NOMO-1 treated with DMSO at 0.1 percent for 48 hours (cell line): ENCODE results near the gene HTR6.

Experiments used
- DNase-seq: peaks from one replicate; lab custom pipeline; 2025; ENCODE audit not compliant: unreplicated experiment; lab: John Stamatoyannopoulos, UW

HTR6 gene

DNA sequence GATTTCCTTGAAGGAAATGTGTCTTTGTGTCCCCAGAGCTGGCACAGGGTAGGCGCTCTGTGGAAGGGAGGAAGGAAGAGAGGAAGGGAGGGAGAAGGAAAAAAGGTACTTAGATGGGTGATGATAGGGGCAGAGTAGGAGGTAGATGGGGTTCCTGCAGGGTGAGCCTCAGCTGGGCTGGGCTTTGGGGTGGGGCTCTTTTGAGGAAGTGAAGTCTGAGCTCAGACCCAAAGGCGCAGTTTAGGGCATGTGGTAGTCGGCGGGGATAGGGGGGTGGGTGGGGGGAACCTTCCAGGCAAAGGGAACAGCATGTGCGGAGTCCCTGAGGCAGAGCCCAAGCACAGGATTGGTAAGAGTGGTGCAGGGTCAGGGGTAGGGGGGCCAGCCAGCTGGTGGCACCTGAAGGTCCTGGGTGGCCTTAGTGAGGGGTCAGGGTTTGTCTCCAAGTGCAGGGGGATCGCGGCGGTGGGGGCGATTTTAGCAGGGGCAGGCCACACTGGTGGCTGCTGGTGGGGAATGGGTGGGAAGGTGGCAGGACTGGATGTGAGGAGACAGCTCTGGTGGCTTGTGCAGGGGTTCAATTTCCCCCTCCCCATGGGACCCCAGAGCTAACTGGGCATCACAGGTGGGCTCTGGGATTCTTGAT is 8.4 kb upstream of the HTR6 start:
- DNase-seq = no peak

GRCh38 chr1:19656780-19657466 is 7.8 kb upstream of the HTR6 start:
- no peak for DNase-seq

- no peak for DNase-seq
Measured at GRCh38 chr1:19657511-19657910, 7.2 kb upstream of the HTR6 start.

GRCh38 chr1:19658186-19658585 is 6.5 kb upstream of the HTR6 start:
- DNase-seq = no peak

- DNase-seq = peak; percentile 21
Measured at GRCh38 chr1:19661721-19662228, 2.9 kb upstream of the HTR6 start.

GRCh38 chr1:19662313-19662712 is 2.4 kb upstream of the HTR6 start:
- DNase-seq = no peak

DNA sequence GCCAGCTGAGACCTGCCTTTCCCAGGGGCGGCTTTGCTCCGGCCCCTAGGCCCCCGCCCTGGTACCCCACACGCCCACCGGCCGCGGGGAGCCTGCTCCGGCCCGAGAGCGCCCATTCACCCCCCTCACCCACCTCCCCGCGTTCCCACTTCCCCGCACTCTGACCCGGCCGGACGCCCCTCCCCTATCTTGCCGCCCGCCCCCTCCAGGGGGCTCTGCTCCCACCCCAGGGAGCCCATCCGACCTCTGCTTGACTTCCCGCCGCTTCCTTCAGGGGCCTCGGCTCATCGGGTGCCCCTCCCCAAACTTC is 466 bp downstream of the HTR6 start:
- no peak for DNase-seq

GRCh38 chr1:19665496-19666465 is 1.1 kb downstream of the HTR6 start:
- DNase-seq = no peak

DNA sequence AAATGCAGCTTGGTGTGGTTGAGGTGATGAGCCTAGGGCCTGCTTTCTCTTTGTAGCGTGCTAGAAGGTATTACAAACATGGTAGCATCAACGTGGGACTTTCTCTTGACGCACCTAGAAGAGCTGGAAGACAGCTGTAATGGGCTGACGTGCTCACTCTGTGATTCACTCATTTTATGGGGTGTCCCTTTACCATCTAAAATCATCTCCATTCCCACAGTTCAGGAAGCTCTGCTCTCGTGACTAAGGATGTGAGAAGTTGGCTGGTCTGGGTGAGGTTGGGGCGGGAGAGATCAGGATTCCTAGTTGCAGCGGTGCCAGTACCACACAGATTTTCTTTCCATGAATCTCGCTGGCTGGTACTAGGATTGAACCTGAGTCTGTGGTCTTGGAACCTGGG is 4.2 kb downstream of the HTR6 start:
- no peak for DNase-seq

GRCh38 chr1:19670787-19671186 is 6.1 kb downstream of the HTR6 start:
- DNase-seq = no peak

GRCh38 chr1:19672237-19672636 is 7.6 kb downstream of the HTR6 start:
- DNase-seq = no peak

GRCh38 chr1:19675797-19676196 is 11.1 kb downstream of the HTR6 start:
- DNase-seq = no peak

DNA sequence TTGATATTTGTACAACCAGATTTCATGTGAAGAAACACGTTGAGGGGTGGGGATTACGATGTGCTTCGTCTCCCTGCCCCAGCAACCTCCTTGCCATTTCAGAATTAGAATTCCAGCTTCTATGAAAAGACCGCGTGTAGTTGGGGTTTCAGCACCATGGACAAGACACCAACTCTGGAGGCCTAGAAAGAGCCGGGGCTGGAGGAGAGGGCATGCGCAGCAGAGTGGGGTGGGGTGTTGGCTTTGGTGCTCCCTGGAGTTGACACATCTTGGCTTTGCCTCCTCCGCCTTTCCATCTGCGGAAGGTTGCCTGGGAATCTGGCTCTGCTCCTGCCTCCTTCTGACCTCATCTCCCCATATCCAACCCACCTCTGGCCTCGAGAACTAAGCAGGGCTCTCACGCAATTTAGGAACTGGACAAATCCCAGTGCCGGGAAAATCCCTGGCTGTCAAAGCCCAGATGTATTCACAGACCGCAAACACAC is 11.8 kb downstream of the HTR6 start:
- peak; percentile 17 for DNase-seq

DNA sequence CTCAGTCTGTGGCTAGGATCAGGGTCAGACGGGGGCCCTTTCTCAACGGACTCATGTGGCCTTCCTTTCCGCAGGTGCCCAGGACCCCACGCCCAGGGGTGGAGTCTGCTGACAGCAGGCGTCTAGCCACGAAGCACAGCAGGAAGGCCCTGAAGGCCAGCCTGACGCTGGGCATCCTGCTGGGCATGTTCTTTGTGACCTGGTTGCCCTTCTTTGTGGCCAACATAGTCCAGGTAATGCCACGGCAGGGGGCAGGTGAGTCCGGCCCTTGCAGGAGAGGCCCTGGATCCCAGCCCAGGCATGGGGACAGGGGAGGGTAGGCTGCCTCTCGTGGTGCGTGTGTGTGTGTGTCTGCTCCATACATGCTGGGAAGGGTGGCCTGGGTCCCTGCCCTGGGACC is 13.8 kb downstream of the HTR6 start:
- DNase-seq = no peak

GRCh38 chr1:19678931-19679453 is 14.3 kb downstream of the HTR6 start:
- no peak for DNase-seq

DNA sequence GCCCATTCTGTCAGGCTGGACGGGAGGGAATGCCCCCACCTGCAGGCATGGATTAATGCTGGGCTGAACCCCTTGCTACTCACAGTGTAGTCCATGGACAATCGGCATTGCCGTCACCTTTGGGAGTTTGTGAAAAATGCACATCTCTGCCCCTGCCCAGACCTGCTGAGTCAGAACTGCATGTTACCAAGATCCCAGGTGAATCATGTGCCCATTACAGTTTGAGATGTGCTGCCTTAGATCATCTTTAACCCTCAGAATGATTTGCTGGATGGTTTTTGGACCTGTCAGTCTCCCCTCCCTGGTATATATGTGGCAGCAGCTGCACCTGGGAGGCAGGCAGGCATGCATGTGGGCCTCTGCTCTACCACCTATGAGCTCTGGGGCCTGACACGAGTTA is 15.0 kb downstream of the HTR6 start:
- no peak for DNase-seq

GRCh38 chr1:19680644-19681043 is 16.0 kb downstream of the HTR6 start:
- no peak for DNase-seq

- DNase-seq = no peak
Measured at GRCh38 chr1:19682257-19682656, 17.6 kb downstream of the HTR6 start.

DNA sequence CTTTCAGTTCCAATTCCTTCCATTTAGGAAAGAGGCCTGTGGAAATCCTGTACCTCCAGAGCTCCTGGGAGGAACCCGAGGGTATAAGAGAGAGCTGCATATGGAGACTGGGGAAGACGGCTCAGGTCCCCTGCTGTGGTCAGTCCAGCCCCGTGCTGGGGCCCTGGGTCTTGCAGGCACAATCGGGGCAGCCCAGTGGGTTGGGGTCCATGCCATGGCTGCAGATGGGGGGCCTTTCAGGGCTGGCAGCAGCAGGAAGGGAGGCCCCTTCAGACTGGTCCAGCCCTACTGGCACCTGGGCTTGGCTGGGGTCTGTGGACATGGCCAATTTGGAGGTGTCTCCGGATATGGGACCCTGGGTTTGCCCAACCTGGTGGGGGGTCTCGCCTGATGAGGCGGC is 18.2 kb downstream of the HTR6 start:
- no peak for DNase-seq

DNA sequence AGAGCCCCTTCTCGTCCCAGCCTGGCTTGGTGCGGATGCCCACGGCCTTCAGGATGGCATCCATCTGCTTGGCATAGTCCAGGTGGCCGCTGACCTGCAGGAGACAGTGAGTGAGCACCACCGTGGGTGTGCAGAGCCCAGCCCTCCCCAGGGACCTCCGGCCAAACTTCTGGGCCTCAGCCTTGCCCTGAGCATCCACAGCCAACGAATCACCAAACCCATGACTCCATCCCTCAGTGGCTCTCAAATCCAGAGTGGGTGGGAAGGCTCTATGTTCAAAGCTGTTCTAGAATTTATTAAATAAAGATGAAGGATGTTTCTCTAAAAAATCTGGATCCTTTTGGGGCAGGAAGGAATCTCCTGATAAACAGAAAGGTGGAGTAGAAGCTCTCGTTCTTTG is 18.7 kb downstream of the HTR6 start:
- no peak for DNase-seq

DNA sequence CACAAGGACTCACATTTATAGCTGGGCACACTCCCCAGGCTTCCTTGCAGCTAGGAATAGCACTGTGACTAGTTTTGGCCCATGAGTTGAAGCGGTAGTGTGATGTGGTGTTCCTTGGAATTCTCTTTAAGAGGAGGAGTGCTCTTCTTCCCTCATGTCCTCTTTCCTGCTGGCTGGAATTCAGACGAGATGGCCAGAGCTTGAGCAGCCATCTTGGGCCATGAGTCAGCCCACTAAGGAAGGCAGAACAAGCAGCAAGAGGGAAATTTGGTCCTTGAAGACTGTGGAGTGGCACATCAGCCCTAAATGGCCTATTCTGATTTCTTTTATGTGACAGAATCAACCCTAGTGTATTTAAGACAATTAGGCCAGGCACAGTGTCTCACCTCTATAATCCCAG is 20.0 kb downstream of the HTR6 start:
- DNase-seq = no peak
